CD4-positive, alpha-beta T cell treated with Interleukin-4 for 1 hour (primary cell): Measurements from ENCODE around the gene LRRC74B.
"Not testable (repeated sequence)": the region's sequence is repeated elsewhere in the genome, so short reads cannot be mapped to it uniquely, and the experiment has no call there.

Experiments used
- DNase-seq, 2 donors: peaks; one replicate each; pipeline ENCODE4 v3.0.0-alpha.2; 2020 to 2022

The LRRC74B gene

GRCh38 chr22:21032868-21033688 is 12.7 kb upstream of the LRRC74B start:
- DNase-seq: no peak

- DNase-seq: no peak
Measured at GRCh38 chr22:21033895-21034294, 11.9 kb upstream of the LRRC74B start.

- DNase-seq: no peak
Measured at GRCh38 chr22:21034989-21035388, 10.8 kb upstream of the LRRC74B start.

GRCh38 chr22:21038405-21038804 is 7.3 kb upstream of the LRRC74B start:
- no peak for DNase-seq

- DNase-seq: not testable (repeated sequence)
Measured at GRCh38 chr22:21039158-21039557, 6.6 kb upstream of the LRRC74B start.

GRCh38 chr22:21041937-21042336 is 3.8 kb upstream of the LRRC74B start:
- no peak for DNase-seq

- no peak for DNase-seq
Measured at GRCh38 chr22:21042978-21043859, 2.5 kb upstream of the LRRC74B start.

GRCh38 chr22:21043860-21044535 is 1.7 kb upstream of the LRRC74B start:
- DNase-seq: no peak

- no peak for DNase-seq
Measured at GRCh38 chr22:21044931-21045584, 688 bp upstream of the LRRC74B start.

GRCh38 chr22:21047035-21047661 is 1.4 kb downstream of the LRRC74B start:
- no peak for DNase-seq

- DNase-seq: no peak
Measured at GRCh38 chr22:21047730-21048129, 2.0 kb downstream of the LRRC74B start.

- DNase-seq: not testable (repeated sequence)
Measured at GRCh38 chr22:21048448-21048847, 2.7 kb downstream of the LRRC74B start.

GRCh38 chr22:21048965-21049364 is 3.2 kb downstream of the LRRC74B start:
- not testable (repeated sequence) for DNase-seq

GRCh38 chr22:21051145-21051830 is 5.5 kb downstream of the LRRC74B start:
- no peak for DNase-seq

GRCh38 chr22:21051831-21052400 is 6.2 kb downstream of the LRRC74B start:
- no peak for DNase-seq

GRCh38 chr22:21052715-21053459 is 7.1 kb downstream of the LRRC74B start:
- no peak for DNase-seq

- no peak for DNase-seq
Measured at GRCh38 chr22:21054046-21054713, 8.4 kb downstream of the LRRC74B start.

- DNase-seq: no peak
Measured at GRCh38 chr22:21054714-21055563, 9.2 kb downstream of the LRRC74B start.

- no peak for DNase-seq
Measured at GRCh38 chr22:21055564-21055834, 9.8 kb downstream of the LRRC74B start.
